Measurements from ENCODE around the gene SLC30A10. TPM values are rescaled to one million over a fixed set of nuclear protein-coding genes. Genes with fewer than 3 reads are reported as not detected.
A peak's percentile ranks its signal among the peaks of the same experiment; 100 is the strongest.

Gene SLC30A10
- total RNA-seq, 1 experiment from 2014 or later, result 0.09 TPM

DNA sequence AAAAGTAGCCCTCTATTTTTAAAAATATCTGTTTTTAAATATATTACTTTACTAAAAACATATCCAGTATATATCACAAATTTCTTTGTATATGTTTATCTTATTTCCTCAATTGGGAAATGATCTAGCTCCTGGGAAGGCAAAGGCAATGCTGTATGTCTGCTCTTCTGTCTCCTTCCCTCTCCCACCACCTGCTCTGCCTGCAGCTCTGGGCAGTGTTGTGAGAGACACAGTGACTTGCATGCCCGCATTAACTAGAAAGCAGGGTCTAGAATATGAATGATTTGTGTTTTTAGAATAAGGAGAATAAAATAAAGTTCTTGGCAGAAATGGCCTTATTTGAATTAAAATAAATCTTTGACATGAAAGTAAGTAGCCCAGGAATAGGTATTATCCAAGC, 11.1 kb downstream of the SLC30A10 start:
- Histone ChIP-seq H3K23me2 (ENCODE audit: insufficient read length, low read depth, low read length, poor library complexity, severe bottlenecking) (no peaks in the 10 kb centered on the region), H3K4me2 (ENCODE audit: insufficient read depth, insufficient read length, low read length) (no peak overlapping the region), H3K56ac (ENCODE audit: insufficient read length, low read depth, low read length) (no peak overlapping the region), H3K79me2 (ENCODE audit: insufficient read depth, low read length) (no peaks in the 10 kb centered on the region), H2BK15ac (ENCODE audit: low read depth, low read length) (no peak overlapping the region), H4K8ac (replicated peaks; ENCODE audit: insufficient read length, low read depth, low read length) (no peak overlapping the region), H3K9ac (ENCODE audit: extremely low read depth, insufficient read length, low read length) (no peak overlapping the region), H2BK5ac (ENCODE audit: insufficient read length, low read length) (no peak overlapping the region), H3K9me3 (ENCODE audit: control insufficient read depth, low read depth, low read length) (no peaks in the 10 kb centered on the region), H3K4ac (ENCODE audit: low read depth, low read length) (no peak overlapping the region), H3K4me1 (ENCODE audit: insufficient read depth, low read length) (no peaks in the 10 kb centered on the region), H2AK5ac (ENCODE audit: insufficient read length, low read length) (no peak overlapping the region), H3T11ph (ENCODE audit: low read length) (no peak overlapping the region), H2BK20ac (ENCODE audit: low read depth, low read length, poor library complexity, severe bottlenecking) (no peak overlapping the region), H3K27me3 (ENCODE audit: insufficient read depth, low read length) (no peaks in the 10 kb centered on the region), H3K27ac (ENCODE audit: insufficient read length, low read depth, low read length) (no peak overlapping the region), H4K5ac (ENCODE audit: insufficient read length, low read depth, low read length) (no peak overlapping the region), H4K91ac (ENCODE audit: insufficient read length, low read depth, low read length) (no peak overlapping the region), H2BK120ac (ENCODE audit: low read depth, low read length, poor library complexity, severe bottlenecking) (no peak overlapping the region), H2AFZ (ENCODE audit: low read length) (no peak overlapping the region), H2BK12ac (ENCODE audit: insufficient read length, low read depth, low read length) (no peak overlapping the region), H3K23ac (ENCODE audit: insufficient read length, low read depth, low read length) (no peak overlapping the region), H3K79me1 (ENCODE audit: insufficient read depth, low read depth, low read length, poor library complexity, severe bottlenecking) (no peaks in the 10 kb centered on the region), H3K14ac (ENCODE audit: insufficient read depth, low read length) (no peak overlapping the region), H3K18ac (ENCODE audit: insufficient read length, low read depth, low read length) (no peak overlapping the region), H4K20me1 (ENCODE audit: control insufficient read depth, insufficient read depth, insufficient read length) (no peaks in the 10 kb centered on the region)
- H3K36me3 Mint-ChIP-seq (ENCODE audit: insufficient read depth in 1 of 3, low read depth in 3 of 3), result no peaks in the 10 kb centered on the region
- H3K4me3 Mint-ChIP-seq, result no peak overlapping the region
- 0 out of 7 replicates have a peak overlapping the region, but pooled peaks of 1 of the 3 experiments have one; percentile 55 for H3K27ac Mint-ChIP-seq
- WGBS (ENCODE audit: extremely low coverage, insufficient read length, low lambda C conversion rate), result no CpG with 5 or more reads among the region's 1 CpG
- TF ChIP-seq, protein P1, sequence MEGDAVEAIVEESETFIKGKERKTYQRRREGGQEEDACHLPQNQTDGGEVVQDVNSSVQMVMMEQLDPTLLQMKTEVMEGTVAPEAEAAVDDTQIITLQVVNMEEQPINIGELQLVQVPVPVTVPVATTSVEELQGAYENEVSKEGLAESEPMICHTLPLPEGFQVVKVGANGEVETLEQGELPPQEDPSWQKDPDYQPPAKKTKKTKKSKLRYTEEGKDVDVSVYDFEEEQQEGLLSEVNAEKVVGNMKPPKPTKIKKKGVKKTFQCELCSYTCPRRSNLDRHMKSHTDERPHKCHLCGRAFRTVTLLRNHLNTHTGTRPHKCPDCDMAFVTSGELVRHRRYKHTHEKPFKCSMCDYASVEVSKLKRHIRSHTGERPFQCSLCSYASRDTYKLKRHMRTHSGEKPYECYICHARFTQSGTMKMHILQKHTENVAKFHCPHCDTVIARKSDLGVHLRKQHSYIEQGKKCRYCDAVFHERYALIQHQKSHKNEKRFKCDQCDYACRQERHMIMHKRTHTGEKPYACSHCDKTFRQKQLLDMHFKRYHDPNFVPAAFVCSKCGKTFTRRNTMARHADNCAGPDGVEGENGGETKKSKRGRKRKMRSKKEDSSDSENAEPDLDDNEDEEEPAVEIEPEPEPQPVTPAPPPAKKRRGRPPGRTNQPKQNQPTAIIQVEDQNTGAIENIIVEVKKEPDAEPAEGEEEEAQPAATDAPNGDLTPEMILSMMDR (conservative IDR thresholded peaks at IDR 0.05), result no peak
- peaks cover 2 to 3% of the 10 kb centered on the region in 2 experiments; a peak in 1 of 4 replicates for H3K4me1 Mint-ChIP-seq
- H3K27me3 Mint-ChIP-seq (ENCODE audit: low read depth), result no peaks in the 10 kb centered on the region
- no peak for DNase-seq
- no peaks in the 10 kb centered on the region for H3K9me3 Mint-ChIP-seq
